Cortex of kidney (tissue), 1 donor: ENCODE measurements around the gene SGSH.
"Not testable (repeated sequence)": the region's sequence is repeated elsewhere in the genome, so short reads cannot be mapped to it uniquely, and the experiment has no call there.

Experiments
- DNase-seq: peaks from one replicate; lab custom pipeline; 2025; lab: John Stamatoyannopoulos, UW

SGSH gene

DNA sequence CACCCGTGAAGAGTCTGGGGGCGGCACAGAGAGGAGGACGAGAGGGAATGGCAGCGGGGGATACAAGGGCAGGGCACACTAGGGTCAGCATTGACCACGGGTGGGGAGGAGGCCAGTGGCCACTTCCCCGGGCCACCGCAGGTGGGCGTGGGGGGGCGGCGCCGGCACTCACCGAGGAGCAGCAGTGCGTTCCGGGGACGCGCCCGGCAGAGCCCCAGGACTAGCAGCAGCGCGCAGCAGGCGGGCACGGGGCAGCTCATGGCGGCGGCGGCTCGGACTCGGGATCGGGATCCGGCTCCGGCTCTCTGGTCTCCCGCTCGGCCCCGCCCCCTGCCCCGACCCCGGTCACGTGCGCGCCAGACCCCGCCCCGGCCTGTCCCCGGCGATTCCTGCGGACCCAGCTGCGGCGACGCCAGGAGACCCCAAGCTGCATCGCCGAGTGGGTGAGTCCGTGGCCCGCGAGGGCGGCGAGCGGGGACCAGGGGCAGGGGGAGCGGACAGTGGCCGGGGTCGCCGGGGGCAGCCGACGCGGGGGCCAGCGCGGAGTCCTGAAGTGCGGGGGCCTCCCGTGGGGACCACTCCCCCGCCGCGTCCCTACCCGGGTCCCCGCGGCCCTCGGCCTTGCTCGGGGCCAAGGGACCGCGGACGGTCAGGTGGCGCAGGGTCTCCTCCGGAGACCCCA lies at the start of gene SGSH, which contains the start of gene SLC26A11:
Gene SGSH (minus strand): TSS at position 280 of the 682 bp plus-strand sequence. CDS start 20 bp downstream, at position 260.
Gene SLC26A11 (plus strand): TSS at position 374 of the 682 bp plus-strand sequence. CDS start 1,134 bp downstream, outside the sequence.
- DNase-seq, result no peak

GRCh38 chr17:80269405-80269807 lies 49.3 kb upstream of the SGSH start:
- no peak for DNase-seq

- DNase-seq, result no peak
These were observed 48.3 kb upstream of the SGSH start for GRCh38 chr17:80268427-80268826.

- no peak for DNase-seq
These were observed 47.3 kb upstream of the SGSH start for GRCh38 chr17:80267391-80267790.

- DNase-seq, result no peak
These were observed 45.3 kb upstream of the SGSH start for GRCh38 chr17:80265205-80266068.

GRCh38 chr17:80264205-80265075 lies 44.3 kb upstream of the SGSH start:
- DNase-seq, result no peak

DNA sequence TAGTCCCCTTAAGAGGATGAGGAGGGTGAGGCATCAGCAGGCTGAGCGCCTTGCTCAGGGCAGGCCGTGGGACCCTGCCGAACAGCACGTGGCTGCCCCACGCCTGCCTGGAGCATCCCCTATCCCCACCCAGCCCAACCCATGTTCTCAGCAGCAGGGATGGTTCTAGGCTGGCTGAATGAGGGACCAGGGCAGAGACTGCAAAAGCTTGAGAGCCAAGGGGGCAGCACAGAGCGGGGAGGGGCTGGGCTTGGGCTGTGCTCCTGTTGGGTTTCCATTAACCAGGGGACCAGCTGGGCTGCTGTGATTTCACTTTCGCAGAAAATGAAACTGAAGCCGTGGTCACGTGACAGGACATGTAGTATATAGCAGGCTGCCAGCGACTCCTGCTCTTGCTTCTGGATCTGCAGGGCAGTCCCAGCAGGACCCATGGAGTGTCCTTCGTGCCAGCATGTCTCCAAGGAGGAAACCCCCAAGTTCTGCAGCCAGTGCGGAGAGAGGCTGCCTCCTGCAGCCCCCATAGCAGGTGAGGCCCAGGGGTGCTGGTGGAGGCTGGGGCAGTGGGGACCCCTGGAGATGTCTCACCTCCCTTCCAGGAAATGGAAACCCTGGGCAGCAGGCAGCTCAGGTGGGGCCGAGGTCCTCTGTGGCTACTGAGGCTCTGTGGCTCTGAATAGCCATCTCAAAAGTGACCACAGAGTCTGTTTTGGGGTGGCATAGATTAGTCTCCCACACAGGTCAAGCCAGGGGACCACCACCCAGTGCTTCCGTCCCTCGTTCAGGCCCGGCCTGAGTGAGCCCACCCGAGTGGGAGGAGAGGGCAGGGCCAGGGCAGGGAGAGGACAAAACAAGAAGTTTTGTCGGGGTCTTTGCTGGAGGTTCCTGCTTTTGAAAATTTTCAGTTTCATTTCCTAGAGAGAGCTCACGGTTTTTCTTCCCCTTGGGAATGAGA lies 43.4 kb upstream of the SGSH start:
- DNase-seq, result no peak

DNA sequence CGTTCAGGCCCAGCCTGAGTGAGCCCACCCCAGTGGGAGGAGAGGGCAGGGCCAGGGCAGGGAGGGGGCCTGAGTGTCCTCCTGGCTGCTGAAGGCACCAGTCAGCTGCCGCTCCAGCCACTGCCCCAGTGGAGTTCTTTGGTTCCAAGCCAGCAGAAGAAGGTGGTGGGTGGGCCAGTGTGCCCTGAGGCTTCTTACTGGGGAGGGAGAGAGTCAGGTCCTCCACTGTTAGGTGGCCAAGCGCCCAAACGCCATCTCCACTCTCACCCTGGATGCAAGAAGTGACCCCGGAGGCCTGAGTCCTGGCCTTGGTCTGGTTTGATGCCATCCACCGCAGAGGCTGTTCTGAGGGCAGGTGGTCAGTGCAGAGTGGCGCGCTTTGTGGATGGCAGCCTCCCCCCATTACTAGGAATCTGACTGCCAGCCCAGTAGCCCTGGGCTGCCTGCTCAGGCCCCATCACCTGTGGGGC lies 42.7 kb upstream of the SGSH start:
- no peak for DNase-seq

DNA sequence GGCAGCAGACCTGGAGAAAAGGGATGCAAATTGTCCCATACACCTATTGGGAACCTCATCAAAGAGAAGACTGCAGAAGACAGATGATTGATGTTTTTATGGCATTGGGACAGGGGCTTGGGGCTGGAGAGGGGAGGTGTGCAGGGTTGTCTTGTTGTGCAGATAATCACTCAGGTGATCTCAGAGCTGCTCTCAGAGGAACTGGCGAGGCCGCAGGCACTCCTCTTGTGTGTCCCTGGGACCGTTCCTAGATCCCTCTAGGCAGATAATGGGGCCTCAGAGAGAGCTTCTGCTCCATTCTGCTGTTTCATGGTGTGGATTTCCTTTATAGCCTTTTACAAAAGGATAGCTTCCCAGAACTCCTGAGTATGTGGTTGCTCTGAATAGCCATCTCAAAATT lies 42.2 kb upstream of the SGSH start:
- DNase-seq, result no peak

- DNase-seq, result no peak
These were observed 41.8 kb upstream of the SGSH start for GRCh38 chr17:80261895-80262279.

GRCh38 chr17:80261159-80261894 lies 41.2 kb upstream of the SGSH start:
- DNase-seq, result no peak

- no peak for DNase-seq
These were observed 40.6 kb upstream of the SGSH start, which contains the start of gene RNF213 for GRCh38 chr17:80260791-80261158. RNF213 (plus strand) TSS chr17:80260852; CDS start chr17:80263682, 2,830 bp downstream.

DNA sequence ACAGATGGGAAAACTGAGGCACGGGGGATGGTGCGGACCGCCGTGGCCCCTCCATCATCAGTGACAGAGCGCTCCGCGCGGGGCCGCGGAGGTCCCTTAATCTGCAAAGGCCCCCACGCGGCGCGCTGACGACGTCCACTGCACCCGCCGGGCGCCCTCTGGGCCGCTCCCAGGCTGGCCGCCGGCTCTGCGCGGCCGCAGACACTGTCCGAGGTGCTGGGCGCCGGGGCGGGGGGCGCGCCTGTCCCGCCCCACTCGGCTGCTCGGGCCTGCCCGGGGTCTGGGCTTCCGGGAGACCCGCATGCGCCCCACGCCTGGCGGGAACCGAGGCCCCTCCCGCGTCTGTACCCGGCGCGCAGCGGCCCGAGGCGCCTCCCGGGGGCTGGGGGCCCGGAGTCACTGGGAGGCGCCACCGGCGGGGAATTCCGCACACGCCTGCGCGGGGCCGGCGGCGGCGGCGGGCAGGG lies 40.0 kb upstream of the SGSH start:
- DNase-seq, result no peak

DNA sequence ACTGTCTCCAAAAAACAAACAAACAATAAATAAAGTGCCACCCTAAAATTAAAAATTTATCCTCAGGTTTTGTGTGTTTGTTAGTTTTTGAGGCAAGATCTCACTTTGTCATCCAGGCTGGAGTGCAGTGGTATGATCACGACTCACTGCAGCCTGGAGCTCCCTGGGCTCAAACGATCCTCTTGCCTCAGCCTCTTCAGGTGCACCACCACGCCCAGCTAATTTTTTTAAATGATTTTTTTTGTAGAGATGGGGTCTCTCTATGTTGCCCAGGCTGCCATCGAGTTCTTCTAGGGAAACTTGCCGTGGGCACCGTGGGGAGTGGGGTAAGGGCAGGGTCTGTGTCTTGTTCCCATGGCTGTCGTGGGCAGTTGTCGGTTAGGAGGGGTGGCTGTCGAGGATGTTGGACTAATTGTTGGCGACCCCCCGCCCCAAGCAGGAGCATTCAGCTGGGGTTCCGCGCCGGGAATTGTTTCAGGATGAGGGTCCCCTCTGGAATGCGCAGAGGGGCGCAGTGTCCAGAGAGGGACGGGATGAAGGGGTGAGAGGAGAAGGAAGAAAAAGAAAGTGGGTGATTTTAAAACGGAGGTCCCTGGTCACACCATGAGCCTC lies 39.4 kb upstream of the SGSH start:
- no peak for DNase-seq

GRCh38 chr17:80258296-80258695 lies 38.2 kb upstream of the SGSH start:
- DNase-seq, result not testable (repeated sequence)

- no peak for DNase-seq
These were observed 37.6 kb upstream of the SGSH start for GRCh38 chr17:80257716-80258213.

DNA sequence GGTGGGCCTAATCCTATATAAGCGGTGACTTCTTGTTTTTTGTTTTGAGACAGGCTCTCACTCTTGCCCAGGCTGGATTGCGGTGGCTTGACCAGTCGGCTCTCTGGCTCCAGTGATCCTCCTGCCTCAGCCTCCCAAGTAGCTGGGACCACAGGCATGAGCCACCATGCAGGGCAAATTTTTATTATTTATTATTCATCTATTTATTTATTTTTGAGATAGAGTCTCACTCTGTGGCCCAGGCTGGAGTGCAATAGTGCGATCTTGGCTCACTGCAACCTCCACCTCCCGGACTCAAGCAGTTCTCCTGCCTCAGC lies 35.9 kb upstream of the SGSH start:
- no peak for DNase-seq

DNA sequence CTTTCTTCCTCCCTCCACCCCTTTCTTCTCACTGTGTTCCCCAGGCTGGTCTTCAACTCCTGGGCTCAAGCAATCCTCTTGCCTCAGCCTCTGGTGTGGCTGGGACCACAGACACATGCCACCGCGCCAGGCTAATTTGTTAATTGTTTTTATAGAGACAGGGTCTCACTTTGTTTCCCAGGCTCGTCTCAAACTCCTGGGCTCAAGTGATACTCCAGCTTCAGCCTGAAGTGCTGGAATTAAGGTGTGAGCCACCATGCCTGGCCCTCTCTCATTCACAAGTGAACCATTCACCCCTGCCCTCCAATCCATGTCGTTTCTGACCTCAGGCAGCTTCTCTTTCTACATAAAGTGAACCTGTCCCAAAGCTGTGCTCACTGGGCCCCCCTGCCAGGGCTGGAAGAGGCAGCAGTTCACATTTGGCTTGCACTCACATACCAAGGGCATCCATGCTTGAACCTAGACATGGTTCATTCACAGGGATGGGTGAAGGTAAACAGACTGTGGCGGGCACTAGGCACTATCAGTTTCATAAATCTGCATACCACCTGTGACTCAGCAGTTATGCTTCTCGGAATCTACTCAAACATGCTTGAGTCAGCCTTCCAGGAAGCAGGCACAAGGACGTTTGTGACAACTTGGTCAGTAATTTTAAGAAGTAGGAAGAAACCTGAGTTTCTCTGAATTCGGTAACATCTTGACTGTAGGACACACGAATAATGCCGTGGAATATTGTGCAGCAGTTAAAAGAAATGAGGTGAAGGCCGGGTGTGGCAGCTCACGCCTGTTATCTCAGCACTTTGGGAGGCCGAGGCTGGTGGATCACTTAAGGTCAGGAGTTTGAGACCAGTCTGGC lies 34.5 kb upstream of the SGSH start:
- no peak for DNase-seq
